Liver (tissue), 9 donors: Measurements from ENCODE around the gene MYOM1. TPM values are rescaled to one million over a fixed set of nuclear protein-coding genes. Genes with fewer than 3 reads are reported as not detected.

Source experiments
- DNase-seq: peaks from one replicate; pipeline ENCODE4 v3.0.0-alpha.2; 2017; ENCODE audit warnings: low spot score
- H3K27ac ChIP-seq, 2 donors: one replicate each; pipeline ENCODE4 v1.7.0; 2013; ENCODE audit warnings: inconsistent platforms in 2 of 2, low read length in 2 of 2, control low read depth in 1 of 2, low read depth in 1 of 2, mild to moderate bottlenecking in 1 of 2
- H3K27me3 ChIP-seq, 4 donors: one replicate each; pipeline versions ENCODE4 v1.6.1 to v1.7.0; 2013; ENCODE audit warnings: low read length in 3 of 4, inconsistent platforms in 1 of 4, mild to moderate bottlenecking in 1 of 4, moderate library complexity in 1 of 4; ENCODE audit not compliant: control insufficient read depth in 4 of 4, insufficient read depth in 4 of 4
- H3K36me3 ChIP-seq, 4 donors: one replicate each; pipeline versions ENCODE4 v1.6.1 to v1.7.0; 2013; ENCODE audit warnings: low read length in 3 of 4, mild to moderate bottlenecking in 3 of 4, low read depth in 1 of 4, moderate library complexity in 1 of 4; ENCODE audit not compliant: control insufficient read depth in 4 of 4, insufficient read depth in 3 of 4
- H3K4me1 ChIP-seq, 4 donors: one replicate each; pipeline versions ENCODE4 v1.6.1 to v1.7.0; 2013; ENCODE audit warnings: low read length in 3 of 4, mild to moderate bottlenecking in 3 of 4, moderate library complexity in 1 of 4; ENCODE audit not compliant: control insufficient read depth in 4 of 4, insufficient read depth in 4 of 4
- H3K4me3 ChIP-seq, 3 donors: one replicate each; pipeline versions ENCODE4 v1.6.1 to v1.7.0; 2013; ENCODE audit warnings: low read length in 3 of 3, control low read depth in 1 of 3, low read depth in 1 of 3, mild to moderate bottlenecking in 1 of 3
- H3K9ac ChIP-seq, 2 donors: one replicate each; pipeline ENCODE4 v1.7.0; 2013; ENCODE audit warnings: low read length in 2 of 2, mild to moderate bottlenecking in 2 of 2, moderate library complexity in 2 of 2, control low read depth in 1 of 2, low read depth in 1 of 2
- H3K9me3 ChIP-seq, 4 donors: one replicate each; pipeline versions ENCODE4 v1.6.1 to v1.7.0; 2013; ENCODE audit warnings: low read length in 3 of 4; ENCODE audit not compliant: control insufficient read depth in 4 of 4
- FOXA1 ChIP-seq: IDR thresholded peaks from 2 replicates; pipeline ENCODE4 v1.6.1; 2016; ENCODE audit warnings: antibody characterized with exemption
- FOXA2 ChIP-seq: IDR thresholded peaks from 2 replicates; pipeline ENCODE4 v1.6.1; 2016; ENCODE audit warnings: antibody characterized with exemption
- GABPA ChIP-seq, 2 donors: IDR thresholded peaks in 1 of 2; conservative IDR thresholded peaks in 1 of 2; 2 replicates each; pipeline ENCODE4 v1.6.1; 2016; ENCODE audit warnings: antibody characterized with exemption in 2 of 2, mild to moderate bottlenecking in 1 of 2, moderate library complexity in 1 of 2
- HNF4A ChIP-seq, 2 donors: conservative IDR thresholded peaks; 2 replicates each; pipeline ENCODE4 v1.6.1; 2016; ENCODE audit warnings: antibody characterized with exemption in 2 of 2, mild to moderate bottlenecking in 2 of 2
- HNF4G ChIP-seq: IDR thresholded peaks from 2 replicates; pipeline ENCODE4 v1.6.1; 2016; ENCODE audit warnings: antibody characterized with exemption
- JUND ChIP-seq, 2 donors: IDR thresholded peaks; 2 replicates each; pipeline ENCODE4 v1.6.1; 2016; ENCODE audit warnings: antibody characterized with exemption in 2 of 2
- NR2F2 ChIP-seq: IDR thresholded peaks from 2 replicates; pipeline ENCODE4 v1.6.1; 2016; ENCODE audit warnings: antibody characterized with exemption
- RAD21 ChIP-seq, 2 donors: IDR thresholded peaks; 2 replicates each; pipeline ENCODE4 v1.6.1; 2016; ENCODE audit warnings: antibody characterized with exemption in 2 of 2, mild to moderate bottlenecking in 2 of 2
- RXRA ChIP-seq, 2 donors: IDR thresholded peaks; 2 replicates each; pipeline ENCODE4 v1.6.1; 2017 to 2018; ENCODE audit warnings: antibody characterized with exemption in 2 of 2, mild to moderate bottlenecking in 1 of 2
- SP1 ChIP-seq: IDR thresholded peaks from 2 replicates; pipeline ENCODE4 v1.6.1; 2018; ENCODE audit warnings: antibody characterized with exemption, mild to moderate bottlenecking
- TAF1 ChIP-seq: conservative IDR thresholded peaks from 2 replicates; pipeline ENCODE4 v1.6.1; 2016; ENCODE audit warnings: antibody characterized with exemption, mild to moderate bottlenecking
- YY1 ChIP-seq: IDR thresholded peaks from 2 replicates; pipeline ENCODE4 v1.6.1; 2016; ENCODE audit warnings: antibody characterized with exemption, mild to moderate bottlenecking
- WGBS: extraction: QIAGEN DNeasy Blood & Tissue Kit; methylation state at CpG from one replicate; pipeline ENCODE4 v1.1.7; 2013; 5-methylcytosine and 5-hydroxymethylcytosine counted together
- polyA plus RNA-seq, 2 donors: library from polyadenylated mRNA; stranded (reverse) in 1 of 2; unstranded in 1 of 2; fragments of 200-250 nt in 1 of 2; fragments of >200 nt in 1 of 2; fragmentation: Nextera tagmentation in 1 of 2; extraction: Ambion mirVana in 1 of 2; gene quantifications; one replicate each; pipeline versions ENCODE4 v1.2.1 to v1.2.3, GENCODE V29; 2013 to 2015
- total RNA-seq, 2 donors: library from RNA; depleted of rRNA; stranded (reverse); fragments of >200 nt; gene quantifications; one replicate each; pipeline ENCODE4 v1.2.3, GENCODE V29; 2014
- TF ChIP-seq, protein P1 (sequence below): IDR thresholded peaks from 2 replicates; pipeline ENCODE4 v1.6.1; 2016; ENCODE audit warnings: antibody characterized with exemption
- TF ChIP-seq, protein P2 (sequence below): IDR thresholded peaks from 2 replicates; pipeline ENCODE4 v1.6.1; 2016; ENCODE audit warnings: antibody characterized with exemption
- TF ChIP-seq, protein P3 (sequence below): IDR thresholded peaks from 2 replicates; pipeline ENCODE4 v1.6.1; 2016; ENCODE audit warnings: antibody characterized with exemption, mild to moderate bottlenecking
- TF ChIP-seq, protein P4 (sequence below): IDR thresholded peaks from 2 replicates; pipeline ENCODE4 v1.6.1; 2016; ENCODE audit warnings: antibody characterized with exemption
- TF ChIP-seq, protein P5 (sequence below): fragments of 150-350 bp; IDR thresholded peaks from 2 replicates; pipeline ENCODE4 v1.5.1; 2017; ENCODE audit warnings: improper control_type of control experiment, low read depth, low read length; ENCODE audit not compliant: missing input control
- donor health status: healthy.
- donor health status: healthy.
- donor health status: healthy.
- donor health status: healthy.
- donor health status: healthy.

The MYOM1 gene
- total and polyA plus RNA-seq, 4 donors, result 10.1 to 48.4 (median 21.3) TPM

DNA sequence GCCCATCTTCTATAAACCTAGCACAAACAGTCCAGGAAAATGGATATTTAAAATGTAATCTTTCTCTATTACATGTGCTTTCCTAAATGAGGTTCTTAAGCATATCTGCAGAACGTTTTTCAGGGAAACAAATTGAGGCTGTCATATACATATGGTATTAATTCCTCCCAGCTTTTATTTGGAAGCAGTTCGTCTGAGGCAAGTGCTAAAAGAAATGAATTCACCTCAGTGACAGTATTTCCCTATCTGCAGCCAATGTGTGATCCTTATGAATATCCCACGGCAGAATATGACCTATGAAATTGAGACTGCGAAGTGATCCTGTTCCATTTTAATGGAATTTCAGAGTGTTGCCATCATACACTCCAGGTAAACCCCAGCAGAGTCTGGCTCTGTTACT is 7.1 kb downstream of the MYOM1 start:
- H3K4me1 ChIP-seq, result no peaks in the 10 kb centered on the region
- peaks cover 0 to 3% (median 1%) of the 10 kb centered on the region in 4 donors for H3K36me3 ChIP-seq
- WGBS, result 82% methylated on average over 4 of the region's 4 CpGs
- H3K27ac ChIP-seq, result no peak overlapping the region
- H3K9ac ChIP-seq, result no peak overlapping the region
- H3K9me3 ChIP-seq, result no peaks in the 10 kb centered on the region
- TF ChIP-seq, protein P1, sequence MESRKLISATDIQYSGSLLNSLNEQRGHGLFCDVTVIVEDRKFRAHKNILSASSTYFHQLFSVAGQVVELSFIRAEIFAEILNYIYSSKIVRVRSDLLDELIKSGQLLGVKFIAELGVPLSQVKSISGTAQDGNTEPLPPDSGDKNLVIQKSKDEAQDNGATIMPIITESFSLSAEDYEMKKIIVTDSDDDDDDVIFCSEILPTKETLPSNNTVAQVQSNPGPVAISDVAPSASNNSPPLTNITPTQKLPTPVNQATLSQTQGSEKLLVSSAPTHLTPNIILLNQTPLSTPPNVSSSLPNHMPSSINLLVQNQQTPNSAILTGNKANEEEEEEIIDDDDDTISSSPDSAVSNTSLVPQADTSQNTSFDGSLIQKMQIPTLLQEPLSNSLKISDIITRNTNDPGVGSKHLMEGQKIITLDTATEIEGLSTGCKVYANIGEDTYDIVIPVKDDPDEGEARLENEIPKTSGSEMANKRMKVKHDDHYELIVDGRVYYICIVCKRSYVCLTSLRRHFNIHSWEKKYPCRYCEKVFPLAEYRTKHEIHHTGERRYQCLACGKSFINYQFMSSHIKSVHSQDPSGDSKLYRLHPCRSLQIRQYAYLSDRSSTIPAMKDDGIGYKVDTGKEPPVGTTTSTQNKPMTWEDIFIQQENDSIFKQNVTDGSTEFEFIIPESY, result no peak
- TF ChIP-seq HNF4G, result no peak
- no peak for TF ChIP-seq NR2F2
- no peak for TF ChIP-seq FOXA2
- TF ChIP-seq SP1, result no peak
- TF ChIP-seq YY1, result no peak
- no peak for TF ChIP-seq RAD21 (IDR thresholded peaks at IDR 0.05)
- no peak for TF ChIP-seq HNF4A (conservative IDR thresholded peaks at IDR 0.05)
- TF ChIP-seq, protein P2, sequence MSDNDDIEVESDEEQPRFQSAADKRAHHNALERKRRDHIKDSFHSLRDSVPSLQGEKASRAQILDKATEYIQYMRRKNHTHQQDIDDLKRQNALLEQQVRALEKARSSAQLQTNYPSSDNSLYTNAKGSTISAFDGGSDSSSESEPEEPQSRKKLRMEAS, result no peak
- no peak for TF ChIP-seq RXRA (IDR thresholded peaks at IDR 0.05)
- TF ChIP-seq, protein P3, sequence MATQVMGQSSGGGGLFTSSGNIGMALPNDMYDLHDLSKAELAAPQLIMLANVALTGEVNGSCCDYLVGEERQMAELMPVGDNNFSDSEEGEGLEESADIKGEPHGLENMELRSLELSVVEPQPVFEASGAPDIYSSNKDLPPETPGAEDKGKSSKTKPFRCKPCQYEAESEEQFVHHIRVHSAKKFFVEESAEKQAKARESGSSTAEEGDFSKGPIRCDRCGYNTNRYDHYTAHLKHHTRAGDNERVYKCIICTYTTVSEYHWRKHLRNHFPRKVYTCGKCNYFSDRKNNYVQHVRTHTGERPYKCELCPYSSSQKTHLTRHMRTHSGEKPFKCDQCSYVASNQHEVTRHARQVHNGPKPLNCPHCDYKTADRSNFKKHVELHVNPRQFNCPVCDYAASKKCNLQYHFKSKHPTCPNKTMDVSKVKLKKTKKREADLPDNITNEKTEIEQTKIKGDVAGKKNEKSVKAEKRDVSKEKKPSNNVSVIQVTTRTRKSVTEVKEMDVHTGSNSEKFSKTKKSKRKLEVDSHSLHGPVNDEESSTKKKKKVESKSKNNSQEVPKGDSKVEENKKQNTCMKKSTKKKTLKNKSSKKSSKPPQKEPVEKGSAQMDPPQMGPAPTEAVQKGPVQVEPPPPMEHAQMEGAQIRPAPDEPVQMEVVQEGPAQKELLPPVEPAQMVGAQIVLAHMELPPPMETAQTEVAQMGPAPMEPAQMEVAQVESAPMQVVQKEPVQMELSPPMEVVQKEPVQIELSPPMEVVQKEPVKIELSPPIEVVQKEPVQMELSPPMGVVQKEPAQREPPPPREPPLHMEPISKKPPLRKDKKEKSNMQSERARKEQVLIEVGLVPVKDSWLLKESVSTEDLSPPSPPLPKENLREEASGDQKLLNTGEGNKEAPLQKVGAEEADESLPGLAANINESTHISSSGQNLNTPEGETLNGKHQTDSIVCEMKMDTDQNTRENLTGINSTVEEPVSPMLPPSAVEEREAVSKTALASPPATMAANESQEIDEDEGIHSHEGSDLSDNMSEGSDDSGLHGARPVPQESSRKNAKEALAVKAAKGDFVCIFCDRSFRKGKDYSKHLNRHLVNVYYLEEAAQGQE, result no peak
- no peak for TF ChIP-seq FOXA1
- TF ChIP-seq TAF1, result no peak
- no peak for TF ChIP-seq GABPA (IDR thresholded peaks at IDR 0.05 in 1 of 2, conservative IDR thresholded peaks at IDR 0.05 in 1 of 2)
- no peak for DNase-seq
- no peak overlapping the region for H3K4me3 ChIP-seq
- H3K27me3 ChIP-seq, result no peaks in the 10 kb centered on the region

DNA sequence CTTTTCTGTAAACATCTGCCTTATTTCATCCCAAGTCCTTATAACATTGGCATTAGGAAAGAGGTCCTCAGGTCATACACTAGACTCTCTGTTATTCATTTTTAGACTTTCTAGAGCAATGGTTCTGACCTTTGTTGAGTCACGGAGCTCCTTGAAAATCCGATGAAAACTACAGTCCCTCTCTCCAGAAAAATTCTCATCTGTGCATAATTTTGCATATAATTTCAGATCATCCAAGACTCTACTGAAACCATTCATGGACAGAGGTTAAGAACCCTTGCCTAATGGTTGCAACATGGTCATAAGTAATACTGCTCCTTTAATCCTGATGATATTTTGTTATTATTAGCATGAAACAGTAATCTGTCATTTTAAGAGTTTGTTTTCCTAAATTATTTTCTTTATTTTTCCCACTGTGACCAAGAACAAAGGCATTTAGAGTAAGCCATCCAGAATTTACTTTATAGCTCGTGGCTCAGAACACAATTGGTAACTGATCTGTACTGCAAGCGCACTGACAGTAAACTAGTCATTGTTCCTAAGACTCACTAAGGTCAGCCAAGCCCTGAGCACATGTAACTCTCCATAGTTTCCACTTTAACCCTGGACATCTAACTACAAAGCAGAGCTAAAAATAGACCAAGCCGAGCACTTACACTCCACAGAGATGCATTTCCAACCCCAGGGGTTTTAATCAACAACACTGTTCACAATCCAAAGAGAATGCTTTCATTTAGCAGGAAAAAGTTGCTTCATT is 8.4 kb downstream of the MYOM1 start:
- Histone ChIP-seq H3K9ac (no peak overlapping the region), H3K36me3 (peaks cover 0 to 3% (median 1%) of the 10 kb centered on the region in 4 donors), H3K4me1 (no peaks in the 10 kb centered on the region), H3K27ac (no peak overlapping the region), H3K27me3 (no peaks in the 10 kb centered on the region), H3K4me3 (no peak overlapping the region), H3K9me3 (no peaks in the 10 kb centered on the region)
- 70% methylated on average over 5 of the region's 5 CpGs for WGBS
- TF ChIP-seq SP1 (peak; percentile 44), FOXA2 (no peak), JUND (IDR thresholded peaks at IDR 0.05) (no peak), GABPA (IDR thresholded peaks at IDR 0.05 in 1 of 2, conservative IDR thresholded peaks at IDR 0.05 in 1 of 2) (no peak), RXRA (IDR thresholded peaks at IDR 0.05) (peak in 1 of 2 donors; percentile 29)
- TF ChIP-seq, protein P4, sequence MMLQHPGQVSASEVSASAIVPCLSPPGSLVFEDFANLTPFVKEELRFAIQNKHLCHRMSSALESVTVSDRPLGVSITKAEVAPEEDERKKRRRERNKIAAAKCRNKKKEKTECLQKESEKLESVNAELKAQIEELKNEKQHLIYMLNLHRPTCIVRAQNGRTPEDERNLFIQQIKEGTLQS, result no peak
- TF ChIP-seq, protein P2, result peak; percentile 11
- TF ChIP-seq, protein P5, sequence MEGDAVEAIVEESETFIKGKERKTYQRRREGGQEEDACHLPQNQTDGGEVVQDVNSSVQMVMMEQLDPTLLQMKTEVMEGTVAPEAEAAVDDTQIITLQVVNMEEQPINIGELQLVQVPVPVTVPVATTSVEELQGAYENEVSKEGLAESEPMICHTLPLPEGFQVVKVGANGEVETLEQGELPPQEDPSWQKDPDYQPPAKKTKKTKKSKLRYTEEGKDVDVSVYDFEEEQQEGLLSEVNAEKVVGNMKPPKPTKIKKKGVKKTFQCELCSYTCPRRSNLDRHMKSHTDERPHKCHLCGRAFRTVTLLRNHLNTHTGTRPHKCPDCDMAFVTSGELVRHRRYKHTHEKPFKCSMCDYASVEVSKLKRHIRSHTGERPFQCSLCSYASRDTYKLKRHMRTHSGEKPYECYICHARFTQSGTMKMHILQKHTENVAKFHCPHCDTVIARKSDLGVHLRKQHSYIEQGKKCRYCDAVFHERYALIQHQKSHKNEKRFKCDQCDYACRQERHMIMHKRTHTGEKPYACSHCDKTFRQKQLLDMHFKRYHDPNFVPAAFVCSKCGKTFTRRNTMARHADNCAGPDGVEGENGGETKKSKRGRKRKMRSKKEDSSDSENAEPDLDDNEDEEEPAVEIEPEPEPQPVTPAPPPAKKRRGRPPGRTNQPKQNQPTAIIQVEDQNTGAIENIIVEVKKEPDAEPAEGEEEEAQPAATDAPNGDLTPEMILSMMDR, result no peak
- DNase-seq, result no peak
